Measurements from ENCODE around the gene KRTAP5-5. TPM values are rescaled to one million over a fixed set of nuclear protein-coding genes. Genes with fewer than 3 reads are reported as not detected.
"Not testable (repeated sequence)": the region's sequence is repeated elsewhere in the genome, so short reads cannot be mapped to it uniquely, and the experiment has no call there.

The KRTAP5-5 gene
- total and polyA plus RNA-seq, 2 donors from 2014 or later = not detected

- no peaks in the 10 kb centered on the region for H3K9me3 ChIP-seq (ENCODE audit: control insufficient read depth in 2 of 3, insufficient read depth in 1 of 3, low read length in 3 of 3)
- H3K27me3 ChIP-seq (ENCODE audit: control insufficient read depth, insufficient read depth, low read length) = no peaks in the 10 kb centered on the region
- H3K36me3 ChIP-seq (ENCODE audit: control insufficient read depth in 2 of 3, insufficient read depth in 3 of 3, low read length in 3 of 3) = no peaks in the 10 kb centered on the region
- no peak overlapping the region for H3K9ac ChIP-seq (ENCODE audit: low read length in 3 of 3)
- peaks cover 0 to 2% (median 0%) of the 10 kb centered on the region in 3 donors for H3K4me1 ChIP-seq (ENCODE audit: control insufficient read depth in 2 of 3, insufficient read depth in 2 of 3, low read depth in 1 of 3, low read length in 3 of 3)
- FAIRE-seq (no peak), DNase-seq (no peak)
- TF ChIP-seq CTCF (IDR thresholded peaks at IDR 0.05; ENCODE audit: borderline replicate concordance, extremely low read depth, insufficient read depth) = no peak
- intact Hi-C loops (cut with DNase I) = no loop called here
- no peak overlapping the region for H3K4me3 ChIP-seq (ENCODE audit: low read length in 3 of 3)
- H3K27ac ChIP-seq (ENCODE audit: low read depth in 2 of 2, low read length in 2 of 2) = no peak overlapping the region
Measured at GRCh38 chr11:1600626-1601025, 28.9 kb upstream of the KRTAP5-5 start.

GRCh38 chr11:1601663-1602062, 27.9 kb upstream of the KRTAP5-5 start:
- H3K4me1 ChIP-seq (ENCODE audit: control insufficient read depth in 2 of 3, insufficient read depth in 2 of 3, low read depth in 1 of 3, low read length in 3 of 3); H3K4me3 ChIP-seq (ENCODE audit: low read length in 3 of 3); FAIRE-seq; intact Hi-C loops (cut with DNase I); DNase-seq; H3K27me3 ChIP-seq (ENCODE audit: control insufficient read depth, insufficient read depth, low read length); H3K9ac ChIP-seq (ENCODE audit: low read length in 3 of 3); H3K27ac ChIP-seq (ENCODE audit: low read depth in 2 of 2, low read length in 2 of 2); H3K9me3 ChIP-seq (ENCODE audit: control insufficient read depth in 2 of 3, insufficient read depth in 1 of 3, low read length in 3 of 3); H3K36me3 ChIP-seq (ENCODE audit: control insufficient read depth in 2 of 3, insufficient read depth in 3 of 3, low read length in 3 of 3): not testable (repeated sequence)

- Histone ChIP-seq H3K9me3 (ENCODE audit: control insufficient read depth in 2 of 3, insufficient read depth in 1 of 3, low read length in 3 of 3) (no peaks in the 10 kb centered on the region), H3K4me1 (ENCODE audit: control insufficient read depth in 2 of 3, insufficient read depth in 2 of 3, low read depth in 1 of 3, low read length in 3 of 3) (no peaks in the 10 kb centered on the region), H3K27me3 (ENCODE audit: control insufficient read depth, insufficient read depth, low read length) (no peaks in the 10 kb centered on the region), H3K27ac (ENCODE audit: low read depth in 2 of 2, low read length in 2 of 2) (no peak overlapping the region), H3K36me3 (ENCODE audit: control insufficient read depth in 2 of 3, insufficient read depth in 3 of 3, low read length in 3 of 3) (no peaks in the 10 kb centered on the region), H3K9ac (ENCODE audit: low read length in 3 of 3) (no peak overlapping the region), H3K4me3 (ENCODE audit: low read length in 3 of 3) (no peak overlapping the region)
- no peak for TF ChIP-seq CTCF (IDR thresholded peaks at IDR 0.05; ENCODE audit: borderline replicate concordance, extremely low read depth, insufficient read depth)
- FAIRE-seq = no peak
- intact Hi-C loops (cut with DNase I) = no loop called here
- peak in 1 of 5 donors; percentile 3 for DNase-seq
Measured at GRCh38 chr11:1603629-1604028, 25.9 kb upstream of the KRTAP5-5 start.

- no peaks in the 10 kb centered on the region for H3K9me3 ChIP-seq (ENCODE audit: control insufficient read depth in 2 of 3, insufficient read depth in 1 of 3, low read length in 3 of 3)
- no peaks in the 10 kb centered on the region for H3K4me1 ChIP-seq (ENCODE audit: control insufficient read depth in 2 of 3, insufficient read depth in 2 of 3, low read depth in 1 of 3, low read length in 3 of 3)
- TF ChIP-seq CTCF (IDR thresholded peaks at IDR 0.05; ENCODE audit: borderline replicate concordance, extremely low read depth, insufficient read depth) = no peak
- H3K27ac ChIP-seq (ENCODE audit: low read depth in 2 of 2, low read length in 2 of 2) = no peak overlapping the region
- no peaks in the 10 kb centered on the region for H3K36me3 ChIP-seq (ENCODE audit: control insufficient read depth in 2 of 3, insufficient read depth in 3 of 3, low read length in 3 of 3)
- FAIRE-seq (no peak), DNase-seq (peak in 1 of 5 donors; percentile 57)
- no peaks in the 10 kb centered on the region for H3K27me3 ChIP-seq (ENCODE audit: control insufficient read depth, insufficient read depth, low read length)
- no peak overlapping the region for H3K9ac ChIP-seq (ENCODE audit: low read length in 3 of 3)
- intact Hi-C loops (cut with DNase I) = no loop called here
- no peak overlapping the region for H3K4me3 ChIP-seq (ENCODE audit: low read length in 3 of 3)
Measured at GRCh38 chr11:1604181-1604580, 25.4 kb upstream of the KRTAP5-5 start.

Data from kidney (tissue), 14 donors.